Upper lobe of left lung (tissue), 6 donors: ENCODE data around the gene PTPN2. TPM values are rescaled to one million over a fixed set of nuclear protein-coding genes. Genes with fewer than 3 reads are reported as not detected.

Source experiments
- ATAC-seq, 2 donors: fragments of 200-7000 bp; cut with Tn5 transposase; one replicate each; pipeline ENCODE4 v1.9.1; 2022; ENCODE audit warnings: mild to moderate bottlenecking in 2 of 2, moderate library complexity in 2 of 2; ENCODE audit not compliant: low FRiP score in 2 of 2
- DNase-seq, 2 donors: peaks; one replicate each; pipeline ENCODE4 v3.0.0-alpha.2; 2019 to 2020
- H3K27ac ChIP-seq, 4 donors: fragments of 200-600 bp; sonication (generic); one replicate each; pipeline ENCODE4 v1.5.1; 2016 to 2019
- H3K27me3 ChIP-seq, 4 donors: fragments of 200-600 bp; sonication (generic); one replicate each; pipeline ENCODE4 v1.5.1; 2017 to 2019
- H3K36me3 ChIP-seq, 4 donors: fragments of 200-600 bp; sonication (generic); one replicate each; pipeline ENCODE4 v1.5.1; 2016 to 2019
- H3K4me1 ChIP-seq, 4 donors: fragments of 200-600 bp; sonication (generic); one replicate each; pipeline ENCODE4 v1.5.1; 2018 to 2019
- H3K4me3 ChIP-seq, 4 donors: fragments of 200-600 bp; sonication (generic); one replicate each; pipeline ENCODE4 v1.5.1; 2017 to 2019; ENCODE audit warnings: mild to moderate bottlenecking in 2 of 4, moderate library complexity in 1 of 4
- H3K9me3 ChIP-seq, 4 donors: fragments of 200-600 bp; sonication (generic); one replicate each; pipeline ENCODE4 v1.5.1; 2018 to 2019
- CTCF ChIP-seq, 6 experiments: fragments of 450-650 bp in 4 of 6; fragments of 200-600 bp in 2 of 6; sonication (generic) in 2 of 6; IDR thresholded peaks; one replicate each; pipeline ENCODE4 v1.5.1; 2016 to 2019; ENCODE audit warnings: antibody characterized with exemption in 6 of 6
- EP300 ChIP-seq, 4 donors: sonication (generic); formaldehyde crosslinking; IDR thresholded peaks; one replicate each; pipeline ENCODE4 v1.5.1; 2017; ENCODE audit warnings: antibody characterized with exemption in 4 of 4, control low read depth in 2 of 4
- POLR2A ChIP-seq, 4 donors: fragments of 450-650 bp; IDR thresholded peaks; one replicate each; pipeline ENCODE4 v1.5.1; 2016 to 2017; ENCODE audit warnings: antibody characterized with exemption in 4 of 4, mild to moderate bottlenecking in 2 of 4
- POLR2AphosphoS5 ChIP-seq, 2 donors: sonication (generic); formaldehyde crosslinking; IDR thresholded peaks; one replicate each; pipeline ENCODE4 v1.5.1; 2017; ENCODE audit warnings: antibody characterized with exemption in 2 of 2
- WGBS, 2 donors: methylation state at CpG; one replicate each; pipeline ENCODE4 v1.1.5; 2017 to 2018; 5-methylcytosine and 5-hydroxymethylcytosine counted together
- total RNA-seq, 6 donors: library from RNA; depleted of rRNA in 4 of 6; stranded (reverse); fragments of >200 nt in 4 of 6; gene quantifications; one replicate each; pipeline versions ENCODE4 v1.1.0 to v1.2.1, GENCODE V29; 2016 to 2021
- donor health status: DM: no; HTN: no; CAD: no; lungs with moderate emphysema.
- donor health status: DM: no; HTN: yes; CAD: no; lungs with severe emphysema.

The PTPN2 gene
- total RNA-seq, 6 donors from 2014 or later, result 31.9 to 119 (median 54.0) TPM

DNA sequence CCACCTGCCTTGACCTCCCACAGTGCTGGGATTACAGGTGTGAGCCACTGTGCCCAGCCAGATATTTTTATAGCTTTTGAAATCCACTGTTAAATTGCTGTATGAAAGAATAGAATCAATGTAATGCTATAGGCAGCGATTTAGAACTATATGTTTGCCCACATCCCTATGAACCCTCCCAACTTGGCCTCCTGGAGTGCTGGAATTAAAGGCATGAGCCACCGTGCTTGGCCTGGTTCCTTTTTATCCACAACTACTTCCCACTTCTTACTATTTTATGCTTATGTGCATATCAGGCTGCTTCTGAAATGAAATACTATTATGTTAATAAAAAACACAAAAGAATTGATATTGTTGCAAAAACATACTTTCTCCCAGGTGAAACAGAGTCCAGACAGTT, 11.6 kb upstream of the PTPN2 start:
- no peak for TF ChIP-seq EP300 (IDR thresholded peaks at IDR 0.05)
- no peak for TF ChIP-seq POLR2AphosphoS5 (IDR thresholded peaks at IDR 0.05)
- TF ChIP-seq POLR2A (IDR thresholded peaks at IDR 0.05), result no peak
- no peak for TF ChIP-seq CTCF (IDR thresholded peaks at IDR 0.05)
- no peak for DNase-seq
- no peak overlapping the region for H3K4me3 ChIP-seq

GRCh38 chr18:12895014-12895413, 11.0 kb upstream of the PTPN2 start:
- DNase-seq (no peak), ATAC-seq (no peak)
- Histone ChIP-seq H3K4me3 (no peak overlapping the region), H3K4me1 (peaks cover 0 to 7% (median 2%) of the 10 kb centered on the region in 4 donors), H3K27me3 (no peaks in the 10 kb centered on the region), H3K36me3 (no peaks in the 10 kb centered on the region), H3K27ac (no peak overlapping the region), H3K9me3 (no peaks in the 10 kb centered on the region)
- TF ChIP-seq POLR2AphosphoS5 (IDR thresholded peaks at IDR 0.05) (no peak), CTCF (IDR thresholded peaks at IDR 0.05) (no peak), EP300 (IDR thresholded peaks at IDR 0.05) (no peak), POLR2A (IDR thresholded peaks at IDR 0.05) (no peak)
- 95 to 100% methylated on average over 1 of the region's 1 CpG for WGBS, 2 donors

More for the DNA sequence above, 11.6 kb upstream of the PTPN2 start:
- 72 to 76% methylated on average over 2 of the region's 2 CpGs for WGBS, 2 donors
- H3K27me3 ChIP-seq, result no peaks in the 10 kb centered on the region
- no peak overlapping the region for H3K27ac ChIP-seq
- no peak for ATAC-seq
- H3K9me3 ChIP-seq, result no peaks in the 10 kb centered on the region
- H3K4me1 ChIP-seq, result peaks cover 0 to 7% (median 2%) of the 10 kb centered on the region in 4 donors
- no peaks in the 10 kb centered on the region for H3K36me3 ChIP-seq

DNA sequence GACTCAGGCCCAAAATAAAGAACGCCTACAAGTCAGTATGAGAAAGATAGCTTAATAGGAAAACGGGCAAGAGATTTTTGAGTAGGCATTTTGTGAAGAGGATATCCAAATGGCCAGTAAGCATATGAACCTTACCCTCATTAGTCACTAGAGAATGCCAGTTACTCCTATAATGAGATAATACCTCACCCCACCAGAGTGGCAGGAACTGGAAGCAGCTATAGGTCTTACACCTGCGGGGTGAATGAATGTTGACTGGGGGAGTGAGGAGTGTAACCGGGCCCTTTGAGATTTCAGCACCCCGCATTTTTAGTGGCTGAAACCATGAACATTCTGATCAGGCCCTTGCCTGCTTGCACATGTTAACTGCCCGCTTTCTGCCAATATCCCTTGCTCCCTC, 7.5 kb upstream of the PTPN2 start:
- ATAC-seq (no peak), DNase-seq (no peak)
- H3K9me3 ChIP-seq, result no peaks in the 10 kb centered on the region
- no peaks in the 10 kb centered on the region for H3K4me1 ChIP-seq
- no peaks in the 10 kb centered on the region for H3K27me3 ChIP-seq
- WGBS, 2 donors, result 84 to 91% methylated on average over 6 of the region's 6 CpGs
- TF ChIP-seq POLR2A (IDR thresholded peaks at IDR 0.05) (no peak), POLR2AphosphoS5 (IDR thresholded peaks at IDR 0.05) (no peak), CTCF (IDR thresholded peaks at IDR 0.05) (no peak)
- H3K27ac ChIP-seq, result no peak overlapping the region
- no peak overlapping the region for H3K4me3 ChIP-seq
- no peaks in the 10 kb centered on the region for H3K36me3 ChIP-seq

GRCh38 chr18:12890964-12891363, 6.9 kb upstream of the PTPN2 start:
- H3K36me3 ChIP-seq, result no peaks in the 10 kb centered on the region
- TF ChIP-seq POLR2AphosphoS5 (IDR thresholded peaks at IDR 0.05) (no peak), CTCF (IDR thresholded peaks at IDR 0.05) (no peak), EP300 (IDR thresholded peaks at IDR 0.05) (no peak), POLR2A (IDR thresholded peaks at IDR 0.05) (no peak)
- no peak for DNase-seq
- WGBS, 2 donors, result 90 to 91% methylated on average over 3 of the region's 3 CpGs
- H3K9me3 ChIP-seq, result no peaks in the 10 kb centered on the region
- no peaks in the 10 kb centered on the region for H3K27me3 ChIP-seq
- no peaks in the 10 kb centered on the region for H3K4me1 ChIP-seq
- no peak overlapping the region for H3K27ac ChIP-seq
- H3K4me3 ChIP-seq, result no peak overlapping the region
- no peak for ATAC-seq

- TF ChIP-seq CTCF (IDR thresholded peaks at IDR 0.05) (peak in 3 of 6 experiments; percentile 19 to 21 (median 20)), POLR2A (IDR thresholded peaks at IDR 0.05) (no peak)
- H3K4me1 ChIP-seq, result peaks cover 12 to 19% (median 16%) of the 10 kb centered on the region in 4 donors
- H3K36me3 ChIP-seq, result no peaks in the 10 kb centered on the region
- H3K27me3 ChIP-seq, result no peaks in the 10 kb centered on the region
- ATAC-seq (no peak), DNase-seq (no peak)
- no peaks in the 10 kb centered on the region for H3K9me3 ChIP-seq
- 21 to 25% methylated on average over 2 of the region's 2 CpGs for WGBS, 2 donors
- no peak overlapping the region for H3K27ac ChIP-seq
- no peak overlapping the region for H3K4me3 ChIP-seq
Observed at GRCh38 chr18:12886498-12887126, 2.6 kb upstream of the PTPN2 start.
